Neural progenitor cell (in vitro differentiated cells): ENCODE results near the gene NTRK3.

Source experiments
- EZH2 ChIP-seq: fragments of 200-600 bp; sonication (generic); IDR thresholded peaks from 2 replicates; pipeline ENCODE4 v1.6.1; 2017; ENCODE audit warnings: antibody characterized with exemption, mild to moderate bottlenecking, moderate library complexity
- TF ChIP-seq, protein P1 (sequence below): fragments of 200-600 bp; sonication (generic); IDR thresholded peaks from 2 replicates; pipeline ENCODE4 v1.5.1; 2017; ENCODE audit warnings: antibody characterized with exemption, mild to moderate bottlenecking

DNA sequence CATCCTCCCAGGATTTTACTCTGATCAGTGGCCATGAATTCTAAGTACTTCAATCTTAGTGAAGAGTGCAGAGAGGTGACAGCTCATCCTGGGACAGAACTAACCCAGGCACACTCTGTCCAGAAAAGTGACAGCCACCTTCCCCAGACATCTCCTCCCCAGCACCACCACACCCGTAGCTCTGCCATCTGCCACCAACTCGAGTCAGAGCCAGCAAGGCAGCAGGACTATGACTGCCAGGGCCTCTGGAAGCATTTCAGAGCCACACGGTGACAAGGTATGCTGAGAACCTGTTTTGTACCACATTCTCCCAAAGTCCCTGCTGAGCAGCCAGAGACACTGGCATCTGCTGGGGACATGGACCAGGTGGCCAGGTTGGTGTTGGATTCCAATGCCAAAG lies 71.0 kb downstream of the NTRK3 start:
- TF ChIP-seq, protein P1, sequence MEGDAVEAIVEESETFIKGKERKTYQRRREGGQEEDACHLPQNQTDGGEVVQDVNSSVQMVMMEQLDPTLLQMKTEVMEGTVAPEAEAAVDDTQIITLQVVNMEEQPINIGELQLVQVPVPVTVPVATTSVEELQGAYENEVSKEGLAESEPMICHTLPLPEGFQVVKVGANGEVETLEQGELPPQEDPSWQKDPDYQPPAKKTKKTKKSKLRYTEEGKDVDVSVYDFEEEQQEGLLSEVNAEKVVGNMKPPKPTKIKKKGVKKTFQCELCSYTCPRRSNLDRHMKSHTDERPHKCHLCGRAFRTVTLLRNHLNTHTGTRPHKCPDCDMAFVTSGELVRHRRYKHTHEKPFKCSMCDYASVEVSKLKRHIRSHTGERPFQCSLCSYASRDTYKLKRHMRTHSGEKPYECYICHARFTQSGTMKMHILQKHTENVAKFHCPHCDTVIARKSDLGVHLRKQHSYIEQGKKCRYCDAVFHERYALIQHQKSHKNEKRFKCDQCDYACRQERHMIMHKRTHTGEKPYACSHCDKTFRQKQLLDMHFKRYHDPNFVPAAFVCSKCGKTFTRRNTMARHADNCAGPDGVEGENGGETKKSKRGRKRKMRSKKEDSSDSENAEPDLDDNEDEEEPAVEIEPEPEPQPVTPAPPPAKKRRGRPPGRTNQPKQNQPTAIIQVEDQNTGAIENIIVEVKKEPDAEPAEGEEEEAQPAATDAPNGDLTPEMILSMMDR, result no peak
- TF ChIP-seq EZH2, result no peak
